Measurements from ENCODE around the gene CD38.
"Not testable (repeated sequence)": the region's sequence is repeated elsewhere in the genome, so short reads cannot be mapped to it uniquely, and the experiment has no call there.

CD38 gene

DNA sequence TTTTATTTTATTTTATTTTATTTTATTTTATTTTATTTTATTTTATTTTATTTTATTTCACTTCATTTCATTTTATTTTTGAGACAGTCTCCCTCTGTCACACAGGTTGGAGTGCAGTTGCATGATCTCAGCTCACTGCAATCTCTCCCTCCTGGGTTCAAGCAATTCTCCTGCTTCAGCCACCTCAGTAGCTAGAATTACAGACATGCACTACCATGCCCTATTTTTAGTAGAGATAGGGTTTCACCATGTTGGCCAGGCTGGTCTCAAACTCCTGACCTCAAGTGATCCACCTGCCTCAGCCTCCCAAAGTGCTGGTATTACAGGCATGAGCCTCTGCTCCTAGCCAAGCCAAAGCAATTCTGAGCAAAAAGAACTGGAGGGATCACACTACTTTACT lies 24.4 kb downstream of the CD38 start:
- not testable (repeated sequence) for DNase-seq

DNA sequence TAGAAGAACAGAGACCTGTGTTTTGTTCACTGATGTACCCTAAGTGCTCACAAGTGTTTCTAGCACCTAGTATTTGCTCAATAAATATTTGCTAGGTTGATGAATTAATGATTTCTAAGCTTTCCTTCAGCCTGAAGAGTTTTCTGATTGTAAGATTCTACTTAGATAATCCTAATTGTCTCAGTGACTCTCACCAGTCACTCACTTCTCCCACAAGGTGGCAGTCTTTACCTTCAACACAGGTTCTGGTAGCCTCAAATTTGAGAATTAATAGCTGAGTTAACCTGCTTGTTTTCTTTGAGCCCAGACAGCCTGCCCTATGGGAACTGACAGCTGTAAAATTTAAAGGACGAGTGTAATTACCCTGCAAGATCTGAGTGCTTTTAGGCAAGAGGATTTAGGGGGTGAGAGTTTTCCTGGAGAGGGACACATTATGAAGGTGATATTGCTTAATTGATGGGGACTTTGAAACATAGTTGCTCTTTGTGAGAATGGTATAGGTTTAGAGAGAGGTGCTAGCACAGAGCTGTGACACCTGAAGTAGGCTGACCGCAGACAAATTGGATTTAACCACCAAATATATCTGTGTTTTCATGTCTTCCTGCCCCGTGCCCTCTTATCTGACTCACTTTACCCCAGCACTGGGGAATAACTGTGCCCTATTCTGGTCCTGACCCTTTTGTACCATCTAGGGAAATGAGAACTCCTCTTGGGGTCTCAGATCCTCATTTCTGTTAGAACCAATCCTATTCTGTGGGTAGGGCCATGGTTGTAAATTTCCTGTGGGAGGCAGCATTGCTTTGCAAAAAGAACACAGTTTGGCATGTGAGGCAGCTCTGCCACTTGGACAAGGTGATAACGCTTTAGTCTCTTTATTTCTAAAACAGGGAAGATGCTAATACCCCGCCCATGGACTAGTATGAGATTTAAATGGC lies 27.7 kb downstream of the CD38 start:
- no peak for DNase-seq

- DNase-seq: no peak
Observed at GRCh38 chr4:15809058-15809457, 30.9 kb downstream of the CD38 start.

- no peak for DNase-seq
Observed at GRCh38 chr4:15809466-15809865, 31.3 kb downstream of the CD38 start.

DNA sequence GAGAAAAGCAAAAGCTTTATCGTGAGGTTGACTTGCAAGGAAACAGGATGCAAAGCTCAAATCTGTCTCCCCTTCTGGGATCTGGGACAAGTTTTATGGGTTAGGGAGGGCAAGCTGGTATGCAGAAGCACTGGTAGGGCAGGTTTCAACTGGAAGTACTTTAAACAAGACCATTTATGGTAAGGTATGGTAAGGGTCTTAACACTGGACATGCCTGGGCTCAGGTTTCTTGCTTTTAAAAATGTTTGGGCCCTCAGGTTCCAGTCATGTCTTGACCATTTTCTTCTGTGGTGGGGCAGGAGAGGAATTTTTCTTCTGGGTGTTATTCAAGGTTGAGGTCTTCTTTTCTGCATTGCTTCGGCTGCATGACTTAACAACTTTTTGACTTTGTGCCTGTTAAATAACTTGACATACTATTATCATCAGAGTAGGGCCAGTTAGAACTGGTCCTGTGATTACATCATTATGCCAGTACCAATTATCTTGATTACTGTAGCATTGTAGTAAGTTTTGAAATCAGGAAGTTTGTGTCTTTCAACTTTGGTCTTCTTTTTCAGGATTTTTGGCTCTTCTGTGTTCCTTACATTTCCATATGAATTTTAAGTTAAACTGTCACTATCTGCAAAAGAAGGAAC lies 33.7 kb downstream of the CD38 start:
- DNase-seq: no peak

GRCh38 chr4:15832523-15833451 lies 54.7 kb downstream of the CD38 start:
- DNase-seq: no peak

- no peak for DNase-seq
Observed at GRCh38 chr4:15833801-15834200, 55.7 kb downstream of the CD38 start.

- DNase-seq: no peak
Observed at GRCh38 chr4:15836362-15836761, 58.2 kb downstream of the CD38 start.

DNA sequence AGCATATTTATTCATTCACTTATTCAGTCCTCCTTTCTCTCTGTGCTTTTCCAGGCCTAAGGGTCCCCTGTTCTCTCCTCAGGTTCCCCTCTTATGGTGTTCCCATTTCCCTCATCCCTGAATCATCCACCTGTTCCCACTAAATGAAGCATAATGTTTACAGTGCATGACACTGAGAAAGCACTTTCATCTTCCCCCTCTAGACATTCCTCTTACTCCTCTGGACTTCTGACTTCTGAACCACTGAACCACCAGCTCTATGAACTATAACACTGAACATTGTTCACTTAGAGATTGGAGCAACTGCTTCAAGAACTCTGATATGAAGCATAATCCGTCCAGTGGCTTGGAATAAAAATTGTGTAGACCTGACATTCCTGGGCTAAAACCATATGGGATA lies 59.5 kb downstream of the CD38 start:
- DNase-seq: no peak

DNA sequence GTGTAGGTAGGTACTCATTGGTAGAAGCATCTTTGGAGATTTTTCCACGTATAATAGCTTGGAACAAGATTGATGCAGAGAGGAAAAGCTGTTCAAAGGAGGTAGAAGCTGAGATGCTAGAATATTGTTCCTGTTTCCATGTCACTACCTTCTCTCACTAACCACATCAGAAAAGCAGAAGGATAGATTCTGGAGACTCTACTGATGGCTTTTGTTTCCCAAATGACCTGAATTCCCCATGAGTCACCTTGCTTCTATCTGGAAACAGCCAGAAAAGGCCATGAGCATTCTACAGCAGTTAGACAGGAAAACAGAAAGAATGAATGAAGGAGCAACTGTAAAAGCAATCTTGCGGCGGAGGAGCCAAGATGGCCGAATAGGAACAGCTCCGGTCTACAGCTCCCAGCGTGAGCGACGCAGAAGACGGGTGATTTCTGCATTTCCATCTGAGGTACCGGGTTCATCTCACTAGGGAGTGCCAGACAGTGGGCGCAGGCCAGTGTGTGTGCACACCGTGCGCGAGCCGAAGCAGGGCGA lies 63.1 kb downstream of the CD38 start:
- DNase-seq: not testable (repeated sequence)

DNA sequence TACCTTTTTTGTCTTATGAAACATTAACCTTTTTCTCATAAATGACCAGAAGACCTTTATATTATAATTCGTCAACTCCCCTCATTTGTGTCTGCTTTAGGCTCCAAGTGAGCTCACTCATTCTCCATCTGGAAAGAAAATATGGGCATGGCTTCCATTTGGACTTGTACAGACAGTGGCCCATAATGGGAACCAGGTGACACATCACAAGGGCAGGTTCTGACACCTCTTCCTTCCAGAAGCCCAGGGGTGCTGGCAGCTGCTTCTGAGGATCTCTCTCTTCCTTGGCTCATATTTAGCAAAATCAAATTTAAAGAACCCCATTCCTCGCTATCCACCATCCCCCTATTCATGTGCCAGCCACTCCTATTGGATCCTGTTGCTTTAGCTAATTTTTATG lies 69.6 kb downstream of the CD38 start:
- no peak for DNase-seq

GRCh38 chr4:15848191-15848842 lies 70.2 kb downstream of the CD38 start:
- DNase-seq: no peak

GRCh38 chr4:15851969-15852368 lies 73.8 kb downstream of the CD38 start:
- DNase-seq: no peak

DNA sequence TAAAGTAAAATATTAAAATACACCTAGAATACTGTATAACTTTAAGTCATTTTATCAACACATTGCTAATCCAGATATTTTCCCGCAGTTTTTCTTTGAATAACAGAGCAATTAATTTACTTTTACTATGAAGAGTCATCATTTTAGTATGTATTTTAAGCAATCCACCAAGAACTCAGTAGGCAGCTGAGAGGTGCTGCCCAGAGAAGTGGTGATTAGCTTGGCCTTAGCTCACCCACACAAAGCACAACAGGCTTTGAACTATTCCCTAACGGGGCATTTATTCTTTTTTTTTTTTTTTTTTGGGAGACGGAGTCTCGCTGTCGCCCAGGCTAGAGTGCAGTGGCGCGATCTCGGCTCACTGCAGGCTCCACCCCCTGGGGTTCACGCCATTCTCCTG lies 74.4 kb downstream of the CD38 start:
- no peak for DNase-seq

DNA sequence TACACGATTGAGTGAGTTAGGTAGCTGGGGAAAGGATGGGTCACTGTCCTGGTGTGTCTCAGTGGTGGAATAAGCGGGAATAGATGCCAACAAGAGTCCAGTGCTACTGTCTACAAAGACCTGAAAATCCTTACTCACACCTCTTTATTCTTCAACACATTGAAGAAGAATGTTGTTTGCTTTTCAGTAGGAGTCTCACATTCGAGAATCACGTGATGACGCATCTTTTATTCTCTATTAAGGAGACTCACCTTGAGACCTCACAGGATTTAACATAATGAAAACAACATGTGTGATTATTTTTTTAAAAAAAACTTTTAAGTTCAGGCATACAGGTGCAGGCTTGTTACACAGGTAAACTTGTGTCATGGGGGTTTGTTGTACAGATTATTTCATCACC lies 75.2 kb downstream of the CD38 start:
- DNase-seq: no peak

- DNase-seq: no peak
Observed at GRCh38 chr4:15855804-15856475, 77.8 kb downstream of the CD38 start.

DNA sequence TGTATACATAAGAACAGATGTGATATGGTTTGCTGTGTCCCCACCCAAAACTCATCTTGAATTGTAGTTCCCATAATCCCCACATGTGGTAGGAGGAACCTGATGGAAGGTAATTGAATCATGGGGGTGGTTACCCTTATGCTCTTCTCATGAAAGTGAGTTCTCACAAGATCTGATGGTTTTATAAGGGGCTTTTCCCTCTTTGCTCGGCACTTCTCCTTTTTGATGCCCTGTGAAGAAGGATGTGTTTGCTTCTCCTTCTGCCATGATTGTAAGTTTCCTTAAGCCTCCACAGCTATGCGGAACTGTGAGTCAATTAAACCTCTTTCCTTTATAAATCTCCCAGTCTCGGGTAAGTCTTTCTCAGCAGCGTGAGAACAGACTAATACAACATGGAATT lies 83.1 kb downstream of the CD38 start:
- not testable (repeated sequence) for DNase-seq

DNA sequence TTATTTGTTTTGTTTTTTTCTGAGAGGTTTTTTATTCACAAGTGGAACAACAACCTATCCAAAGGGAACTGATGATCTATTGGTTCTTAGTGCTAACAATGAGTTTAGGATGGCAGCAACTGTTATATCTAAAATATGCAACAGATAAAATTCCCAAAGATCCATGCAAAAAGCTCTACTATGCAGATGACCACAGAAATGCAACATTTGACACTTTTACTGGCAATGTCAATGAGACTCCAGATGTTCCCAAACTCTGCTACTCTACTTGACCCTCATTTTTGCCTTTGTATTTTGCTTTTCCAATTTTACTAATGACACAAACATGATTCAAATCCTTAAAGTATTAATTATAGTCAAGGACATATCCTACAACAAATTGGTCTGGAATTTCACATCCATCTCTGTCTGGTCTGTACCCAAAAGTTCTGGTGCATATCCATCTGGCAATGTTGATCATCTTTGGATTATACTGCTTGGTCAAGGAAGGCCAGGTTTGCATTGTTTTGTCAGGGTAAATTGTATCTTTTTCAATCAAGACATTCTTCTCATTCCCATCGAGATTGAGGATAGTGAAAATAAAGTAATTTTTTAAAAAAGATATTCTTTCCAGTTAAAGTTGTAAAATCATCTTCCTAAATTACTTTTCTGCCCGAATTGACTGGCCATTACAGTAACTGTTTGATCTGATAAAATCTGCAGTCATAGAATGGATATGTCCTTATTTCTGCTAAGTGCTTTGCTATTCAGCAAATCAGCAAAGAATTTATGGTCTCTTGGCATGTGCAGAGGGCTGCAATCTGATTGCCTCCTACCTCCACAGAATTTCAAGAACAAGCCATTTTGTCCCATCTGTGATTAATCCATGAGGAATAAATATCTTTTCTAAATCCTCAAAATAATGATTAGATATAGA lies 86.8 kb downstream of the CD38 start:
- DNase-seq: no peak

DNA sequence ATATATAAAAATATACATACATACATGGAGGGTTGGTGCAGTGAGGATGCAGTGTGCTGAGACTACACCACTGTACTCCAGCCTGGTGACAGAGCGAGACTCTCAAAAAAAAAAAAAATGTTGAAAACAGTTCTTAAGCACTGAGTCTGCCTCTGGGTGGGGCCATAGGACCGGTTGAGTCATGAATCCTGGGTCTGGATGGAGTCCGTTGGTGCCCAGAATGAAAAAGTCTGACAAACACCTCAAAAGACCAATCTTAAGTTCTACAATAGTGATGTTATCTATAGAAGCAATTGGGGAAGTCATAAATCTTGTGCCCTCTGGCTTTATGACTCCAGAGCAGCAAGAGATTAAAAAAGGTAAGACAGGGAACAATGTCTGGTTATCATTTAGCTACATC lies 90.0 kb downstream of the CD38 start:
- no peak for DNase-seq

DNA sequence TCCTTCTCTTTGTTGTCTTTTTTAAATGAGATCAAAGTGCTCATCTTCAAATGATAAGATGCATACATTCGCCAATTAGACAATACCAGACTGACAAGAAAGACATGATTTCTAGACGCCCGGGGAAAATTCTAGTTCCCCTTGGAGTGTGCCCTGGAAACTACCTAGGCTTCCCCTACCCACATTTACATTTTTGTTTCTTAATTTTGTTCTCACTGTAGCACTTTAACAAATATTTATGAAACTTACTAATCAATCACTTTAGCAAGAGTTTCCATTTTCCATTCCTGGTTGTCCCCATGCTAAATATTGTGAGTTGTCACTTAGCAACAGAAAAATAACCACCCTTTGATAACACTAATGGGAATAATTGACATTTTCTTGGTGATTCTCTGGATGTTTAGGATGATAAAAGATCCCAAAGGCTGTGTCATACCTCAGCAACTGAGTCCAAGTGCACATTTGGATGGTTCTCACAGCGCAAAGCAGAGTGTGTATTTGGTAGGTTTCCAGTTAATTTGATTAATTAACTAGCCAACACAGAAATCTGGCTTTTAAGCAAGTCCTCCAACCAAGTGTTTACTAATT lies 90.8 kb downstream of the CD38 start:
- DNase-seq: no peak

Measured in activated CD8-positive, alpha-beta memory T cell treated with anti-CD3 and anti-CD28 coated beads, Interleukin-2, amount 50 U/mL, for 48 hours (primary cell).